Stimulated activated CD4-positive, alpha-beta T cell treated with anti-CD3 and anti-CD28 coated beads, Interleukin-4, amount 100 ng/mL, for 48 hours (primary cell): ENCODE measurements around the gene GOT2.
"Not testable (repeated sequence)": the region's sequence is repeated elsewhere in the genome, so short reads cannot be mapped to it uniquely, and the experiment has no call there.

Source experiments
- DNase-seq, 2 donors: peaks; one replicate each; pipeline ENCODE4 v3.0.0-alpha.2; 2020; ENCODE audit warnings: low read depth in 2 of 2

Gene GOT2

GRCh38 chr16:58717994-58718393, 16.1 kb downstream of the GOT2 start:
- no peak for DNase-seq

- no peak for DNase-seq
These were observed 17.6 kb downstream of the GOT2 start for GRCh38 chr16:58716468-58716867.

GRCh38 chr16:58713742-58714141, 20.4 kb downstream of the GOT2 start:
- DNase-seq, result no peak

GRCh38 chr16:58709333-58709732, 24.8 kb downstream of the GOT2 start:
- no peak for DNase-seq

GRCh38 chr16:58699151-58699550, 35.0 kb downstream of the GOT2 start:
- DNase-seq, result no peak

- no peak for DNase-seq
These were observed 38.7 kb downstream of the GOT2 start for GRCh38 chr16:58695368-58695767.

- no peak for DNase-seq
These were observed 41.7 kb downstream of the GOT2 start for GRCh38 chr16:58692450-58692849.

GRCh38 chr16:58686985-58687706, 47.0 kb downstream of the GOT2 start:
- DNase-seq, result not testable (repeated sequence)

- DNase-seq, result no peak
These were observed 49.0 kb downstream of the GOT2 start for GRCh38 chr16:58685084-58685449.

- peak; percentile 67 to 72 for DNase-seq
These were observed 49.6 kb downstream of the GOT2 start, which contains the start of gene SLC38A7 for GRCh38 chr16:58684354-58685083. Gene SLC38A7, minus strand, starts transcription at chr16:58684770. Its CDS starts 4,644 bp downstream, at chr16:58680126.

- DNase-seq, result no peak
These were observed 50.1 kb downstream of the GOT2 start for GRCh38 chr16:58684001-58684353.

- DNase-seq, result no peak
These were observed 54.4 kb downstream of the GOT2 start for GRCh38 chr16:58679763-58680162.

GRCh38 chr16:58678716-58679115, 55.4 kb downstream of the GOT2 start:
- peak in 1 of 2 donors; percentile 4 for DNase-seq

- no peak for DNase-seq
These were observed 55.8 kb downstream of the GOT2 start for GRCh38 chr16:58678269-58678668.

- no peak for DNase-seq
These were observed 63.1 kb downstream of the GOT2 start for GRCh38 chr16:58670946-58671583.

GRCh38 chr16:58670177-58670576, 63.9 kb downstream of the GOT2 start:
- no peak for DNase-seq

GRCh38 chr16:58665200-58665599, 68.9 kb downstream of the GOT2 start:
- no peak for DNase-seq

GRCh38 chr16:58661199-58661830, 72.8 kb downstream of the GOT2 start:
- DNase-seq, result no peak

GRCh38 chr16:58659911-58660310, 74.2 kb downstream of the GOT2 start:
- not testable (repeated sequence) for DNase-seq

- DNase-seq, result no peak
These were observed 75.3 kb downstream of the GOT2 start for GRCh38 chr16:58658796-58659211.
